AG09309 (cell line): ENCODE measurements around the gene FOXO4.
A peak's percentile ranks its signal among the peaks of the same experiment; 100 is the strongest.

ENCODE experiments used
- DNase-seq: peaks from one replicate; pipeline ENCODE4 v3.0.0-alpha.2; 2010; ENCODE audit warnings: low read depth
- H3K4me3 ChIP-seq: 2 replicates; pipeline ENCODE4 v1.5.1; 2011; ENCODE audit warnings: mild to moderate bottlenecking, low read depth, low read length, moderate library complexity; ENCODE audit not compliant: control insufficient read depth
- TF ChIP-seq, protein P1 (sequence below): IDR thresholded peaks from 2 replicates; pipeline ENCODE4 v1.5.1; 2011; ENCODE audit warnings: mild to moderate bottlenecking, low read depth, low read length, inconsistent platforms; ENCODE audit not compliant: insufficient read depth, control insufficient read depth; ENCODE audit errors: missing control alignments

The FOXO4 gene

DNA sequence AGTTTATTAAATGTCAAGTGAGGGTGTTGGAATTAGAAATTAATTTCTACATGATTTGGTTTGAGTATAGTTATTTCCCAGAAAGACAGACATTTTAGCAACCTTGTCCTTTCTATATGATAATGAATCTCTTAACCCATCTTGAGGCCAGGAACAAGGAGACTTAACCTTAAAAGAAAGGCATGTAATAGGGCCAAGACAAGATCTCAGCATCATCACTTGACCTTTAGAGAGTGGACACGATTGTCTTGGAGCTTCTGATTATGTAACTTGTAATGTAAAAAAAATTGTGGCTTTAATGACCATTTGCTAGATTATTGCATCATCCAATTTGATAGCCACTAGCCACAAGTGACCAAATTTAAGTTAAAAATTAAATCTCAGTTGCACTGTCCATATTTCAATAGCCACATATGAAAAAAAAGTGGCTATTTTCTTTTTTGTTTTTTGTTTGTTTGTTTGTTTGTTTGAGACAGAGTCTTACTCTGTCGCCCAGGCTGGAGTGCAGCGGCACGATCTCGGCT, 13.5 kb upstream of the FOXO4 start:
- no peak for DNase-seq
- TF ChIP-seq, protein P1, sequence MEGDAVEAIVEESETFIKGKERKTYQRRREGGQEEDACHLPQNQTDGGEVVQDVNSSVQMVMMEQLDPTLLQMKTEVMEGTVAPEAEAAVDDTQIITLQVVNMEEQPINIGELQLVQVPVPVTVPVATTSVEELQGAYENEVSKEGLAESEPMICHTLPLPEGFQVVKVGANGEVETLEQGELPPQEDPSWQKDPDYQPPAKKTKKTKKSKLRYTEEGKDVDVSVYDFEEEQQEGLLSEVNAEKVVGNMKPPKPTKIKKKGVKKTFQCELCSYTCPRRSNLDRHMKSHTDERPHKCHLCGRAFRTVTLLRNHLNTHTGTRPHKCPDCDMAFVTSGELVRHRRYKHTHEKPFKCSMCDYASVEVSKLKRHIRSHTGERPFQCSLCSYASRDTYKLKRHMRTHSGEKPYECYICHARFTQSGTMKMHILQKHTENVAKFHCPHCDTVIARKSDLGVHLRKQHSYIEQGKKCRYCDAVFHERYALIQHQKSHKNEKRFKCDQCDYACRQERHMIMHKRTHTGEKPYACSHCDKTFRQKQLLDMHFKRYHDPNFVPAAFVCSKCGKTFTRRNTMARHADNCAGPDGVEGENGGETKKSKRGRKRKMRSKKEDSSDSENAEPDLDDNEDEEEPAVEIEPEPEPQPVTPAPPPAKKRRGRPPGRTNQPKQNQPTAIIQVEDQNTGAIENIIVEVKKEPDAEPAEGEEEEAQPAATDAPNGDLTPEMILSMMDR = no peak
- H3K4me3 ChIP-seq = no peak overlapping the region

DNA sequence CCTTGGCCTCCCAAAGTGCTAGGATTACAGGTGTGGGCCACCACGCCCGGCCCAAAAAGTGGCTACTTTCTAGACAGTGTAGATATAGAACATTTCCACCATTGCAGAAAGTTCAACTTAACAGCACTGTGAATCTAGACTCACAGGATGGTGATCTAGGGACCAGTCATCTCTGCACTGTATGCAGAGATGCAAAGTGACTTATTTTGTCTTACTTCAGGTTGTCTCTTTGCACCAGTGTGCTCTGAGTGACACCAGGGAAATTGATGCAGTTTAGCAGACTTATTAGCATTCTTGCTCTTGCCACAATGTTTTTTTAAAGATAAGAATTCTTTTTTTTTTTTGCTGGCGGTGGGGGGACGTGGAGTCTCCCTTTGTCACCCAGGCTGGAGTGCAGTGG, 12.8 kb upstream of the FOXO4 start:
- DNase-seq = no peak
- no peak overlapping the region for H3K4me3 ChIP-seq
- TF ChIP-seq, protein P1 = no peak

DNA sequence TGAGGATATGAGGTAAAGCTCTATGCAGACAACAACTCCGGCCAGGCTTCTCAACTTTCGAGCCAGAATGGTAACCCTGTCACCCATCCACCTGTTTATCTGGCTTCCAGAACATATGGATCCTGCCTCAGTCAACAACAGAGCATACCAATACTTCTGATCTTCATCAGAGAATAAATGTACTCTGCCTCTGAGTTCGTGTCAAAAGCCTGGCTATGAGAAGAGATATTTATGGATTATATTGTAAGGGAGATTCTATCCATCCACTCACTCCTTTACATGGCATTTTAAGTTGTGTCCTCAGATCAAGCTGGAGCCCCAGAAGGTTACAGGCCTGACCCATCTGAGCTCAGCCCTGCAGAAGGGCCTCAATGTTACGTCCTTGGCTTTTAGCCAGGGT, 9.8 kb upstream of the FOXO4 start:
- no peak overlapping the region for H3K4me3 ChIP-seq
- TF ChIP-seq, protein P1 = no peak
- no peak for DNase-seq

DNA sequence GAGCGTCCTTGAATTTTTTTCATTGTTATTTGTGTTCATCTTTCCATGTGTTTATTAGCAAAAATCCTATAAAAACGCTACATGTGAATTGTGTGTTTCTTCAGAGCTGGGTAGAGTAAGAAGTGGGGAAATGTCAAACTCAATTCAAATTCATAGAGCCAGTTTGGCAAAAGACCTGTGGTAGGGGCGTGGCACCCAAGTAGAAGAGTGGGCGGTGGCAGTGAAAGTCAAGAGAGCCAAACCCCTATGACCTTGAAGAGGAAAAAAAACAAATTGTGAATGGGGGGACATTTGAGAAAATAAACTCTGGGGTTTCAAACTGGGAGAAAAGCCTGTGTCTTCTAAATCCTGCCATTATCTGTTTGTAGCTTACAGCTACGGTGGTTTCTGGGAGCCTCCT, 4.4 kb upstream of the FOXO4 start:
- DNase-seq = no peak
- TF ChIP-seq, protein P1 = no peak
- H3K4me3 ChIP-seq = no peak overlapping the region

DNA sequence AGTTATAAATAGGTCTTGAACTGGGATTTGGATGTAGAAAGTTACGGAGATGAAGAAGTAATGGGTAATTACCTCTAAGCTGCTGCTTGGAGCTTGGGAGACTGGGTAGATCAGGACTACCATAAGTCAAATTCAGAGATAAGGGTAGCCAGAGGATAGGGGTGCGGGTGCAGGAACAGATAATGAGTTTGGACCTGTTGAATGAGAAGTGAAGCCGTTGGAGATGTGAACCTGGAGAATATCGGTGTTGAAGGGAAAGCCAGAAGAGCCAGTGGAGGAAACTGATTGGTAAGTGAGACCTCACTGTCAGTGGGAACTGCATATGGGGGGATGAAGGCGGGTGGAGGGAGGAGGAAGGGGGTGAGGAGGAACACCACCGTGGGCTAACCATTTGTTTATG, 618 bp upstream of the FOXO4 start:
- H3K4me3 ChIP-seq = peak overlapping the region; percentile 42
- TF ChIP-seq, protein P1 = no peak
- no peak for DNase-seq

DNA sequence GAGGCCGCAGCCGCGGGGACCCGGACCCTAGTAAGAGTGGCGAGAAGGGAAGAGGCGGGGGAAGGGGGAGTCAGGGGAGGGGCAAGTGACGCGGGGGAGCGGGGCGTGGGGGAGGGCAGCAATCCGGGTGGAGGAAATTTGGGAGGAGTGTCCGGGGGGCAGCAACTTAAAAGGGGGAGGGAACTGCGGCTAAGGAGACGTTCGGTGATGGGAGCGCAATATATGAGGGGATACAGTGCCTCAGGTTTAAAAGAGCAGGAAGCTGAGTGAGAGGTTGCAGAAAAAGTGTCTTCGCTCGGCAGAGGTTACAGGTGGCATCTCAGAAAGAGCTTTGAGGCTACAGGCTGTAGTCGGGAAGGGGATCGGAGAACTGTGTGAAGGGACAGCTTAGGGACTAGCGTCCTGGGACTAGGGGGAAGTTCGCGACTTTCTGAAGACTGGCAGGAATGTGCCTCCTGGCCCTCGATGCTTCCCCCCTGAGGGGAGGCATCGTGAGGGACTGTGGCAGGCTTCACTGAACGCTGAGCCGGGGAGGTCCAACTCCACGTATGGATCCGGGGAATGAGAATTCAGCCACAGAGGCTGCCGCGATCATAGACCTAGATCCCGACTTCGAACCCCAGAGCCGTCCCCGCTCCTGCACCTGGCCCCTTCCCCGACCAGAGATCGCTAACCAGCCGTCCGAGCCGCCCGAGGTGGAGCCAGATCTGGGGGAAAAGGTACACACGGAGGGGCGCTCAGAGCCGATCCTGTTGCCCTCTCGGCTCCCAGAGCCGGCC, 519 bp downstream of the FOXO4 start:
- TF ChIP-seq, protein P1 = no peak
- DNase-seq = no peak
- peak overlapping the region; percentile 42 for H3K4me3 ChIP-seq
